B cell (primary cell): ENCODE measurements around the gene GRAMD2B. TPM values are rescaled to one million over a fixed set of nuclear protein-coding genes. Genes with fewer than 3 reads are reported as not detected.

ENCODE experiments used
- ATAC-seq: fragments of 200-7000 bp; cut with Tn5 transposase; one replicate; pipeline ENCODE4 v1.10.0; 2021; ENCODE audit warnings: low read depth, mild to moderate bottlenecking, moderate number of reproducible peaks, moderate library complexity
- CTCF ChIA-PET: fragments of 350-600 bp; sonication (Branson Sonifier 250); formaldehyde crosslinking; loops from one replicate; lab custom pipeline; 2021; ENCODE audit warnings: antibody characterized with exemption, inconsistent platforms; lab: Charles Lee
- POLR2A ChIA-PET: fragments of 350-600 bp; sonication (Branson Sonifier 250); formaldehyde crosslinking; loops from one replicate; lab custom pipeline; 2021; ENCODE audit warnings: antibody characterized with exemption; lab: Charles Lee
- DNase-seq: peaks from one replicate; pipeline ENCODE4 v3.0.0; 2013
- H2AFZ ChIP-seq: 2 replicates; pipeline ENCODE4 v1.6.1; 2012; ENCODE audit warnings: mild to moderate bottlenecking, low read depth, low read length; ENCODE audit not compliant: insufficient read depth, poor library complexity, severe bottlenecking
- H3K27ac ChIP-seq, 2 donors: 1 replicate in 1 of 2; 2 replicates in 1 of 2; pipeline ENCODE4 v1.5.1; 2012 to 2013; ENCODE audit warnings: low read length in 2 of 2, mild to moderate bottlenecking in 2 of 2, moderate library complexity in 1 of 2
- H3K27me3 ChIP-seq, 4 experiments: fragments of 200-600 bp in 1 of 4; sonication (generic) in 1 of 4; replicated peaks in 1 of 4; 1 replicate in 2 of 4; 2 replicates in 2 of 4; pipeline versions ENCODE4 v1.6.1 to v1.7.0; 2013 to 2016; ENCODE audit warnings: low read length in 3 of 4, mild to moderate bottlenecking in 2 of 4, mixed read lengths in 1 of 4, moderate library complexity in 1 of 4; ENCODE audit not compliant: insufficient read depth in 4 of 4, control insufficient read depth in 3 of 4; ENCODE audit errors: control extremely low read depth in 1 of 4
- H3K36me3 ChIP-seq, 2 experiments: replicated peaks in 1 of 2; 1 replicate in 1 of 2; 2 replicates in 1 of 2; pipeline versions ENCODE4 v1.6.1 to v1.7.1; 2013; ENCODE audit warnings: low read length in 1 of 2; ENCODE audit not compliant: insufficient read depth in 2 of 2, control insufficient read depth in 1 of 2; ENCODE audit errors: control extremely low read depth in 1 of 2, extremely low read depth in 1 of 2
- H3K4me1 ChIP-seq, 2 donors: fragments of 200-600 bp in 1 of 2; sonication (generic) in 1 of 2; 1 replicate in 1 of 2; 2 replicates in 1 of 2; pipeline versions ENCODE4 v1.5.1 to v1.6.1; 2013 to 2017; ENCODE audit warnings: low read length in 2 of 2; ENCODE audit not compliant: control insufficient read depth in 2 of 2, insufficient read depth in 2 of 2
- H3K4me2 ChIP-seq: replicated peaks from 2 replicates; pipeline ENCODE3; 2012; ENCODE audit warnings: mild to moderate bottlenecking, low read depth, low read length; ENCODE audit not compliant: poor library complexity, severe bottlenecking
- H3K4me3 ChIP-seq, 5 experiments: fragments of 200-600 bp in 1 of 5; sonication (generic) in 1 of 5; 1 replicate in 3 of 5; 2 replicates in 2 of 5; pipeline versions ENCODE4 v1.5.1 to v1.7.0; 2011 to 2016; ENCODE audit warnings: low read length in 4 of 5, mild to moderate bottlenecking in 4 of 5, low read depth in 2 of 5, control low read depth in 1 of 5, moderate library complexity in 1 of 5; ENCODE audit not compliant: insufficient read depth in 1 of 5; ENCODE audit errors: control extremely low read depth in 1 of 5, extremely low read depth in 1 of 5
- H3K79me2 ChIP-seq: fragments of 200-600 bp; sonication (generic); one replicate; pipeline ENCODE4 v1.6.0; 2016; ENCODE audit warnings: low read length; ENCODE audit not compliant: control insufficient read depth, insufficient read depth
- H3K9ac ChIP-seq: fragments of 200-600 bp; sonication (generic); 2 replicates; pipeline ENCODE4 v1.6.1; 2017; ENCODE audit warnings: mild to moderate bottlenecking, low read length, moderate library complexity
- H3K9me3 ChIP-seq, 3 donors: one replicate each; pipeline versions ENCODE4 v1.6.1 to v1.7.1; 2013; ENCODE audit warnings: low read length in 2 of 3; ENCODE audit not compliant: control insufficient read depth in 2 of 3, insufficient read depth in 1 of 3; ENCODE audit errors: control extremely low read depth in 1 of 3
- H4K20me1 ChIP-seq: 2 replicates; pipeline ENCODE4 v1.6.0; 2012; ENCODE audit warnings: mild to moderate bottlenecking, low read length; ENCODE audit not compliant: insufficient read depth, control insufficient read depth, poor library complexity, severe bottlenecking
- H3K27ac Mint-ChIP-seq: one replicate; pipeline ENCODE4 v1.8.0; 2021; ENCODE audit warnings: mixed read lengths
- H3K27me3 Mint-ChIP-seq: one replicate; pipeline ENCODE4 v1.8.0; 2021; ENCODE audit warnings: mixed read lengths
- H3K4me1 Mint-ChIP-seq: one replicate; pipeline ENCODE4 v1.8.0; 2021; ENCODE audit warnings: mixed read lengths
- H3K4me3 Mint-ChIP-seq: one replicate; pipeline ENCODE4 v1.8.0; 2021; ENCODE audit warnings: mixed read lengths
- H3K9me3 Mint-ChIP-seq: one replicate; pipeline ENCODE4 v1.8.0; 2022; ENCODE audit warnings: mixed read lengths; ENCODE audit not compliant: insufficient read depth
- CTCF ChIP-seq: fragments of 200-600 bp; IDR thresholded peaks from one replicate; pipeline ENCODE4 v1.8.0; 2022; ENCODE audit warnings: antibody characterized with exemption, mild to moderate bottlenecking
- EZH2 ChIP-seq: IDR thresholded peaks from 2 replicates; pipeline ENCODE4 v1.6.1; 2012; ENCODE audit warnings: borderline replicate concordance, low read depth, mild to moderate bottlenecking, moderate library complexity, low read length; ENCODE audit not compliant: insufficient read depth, poor library complexity, severe bottlenecking
- WGBS: methylation state at CpG from one replicate; pipeline ENCODE4 v1.1.5; 2013; ENCODE audit warnings: missing lambda C conversion rate; ENCODE audit not compliant: insufficient coverage; 5-methylcytosine and 5-hydroxymethylcytosine counted together
- intact Hi-C: fragments of 100-400 bp; cut with micrococcal nuclease; formaldehyde crosslinking; loops from one replicate; pipeline ENCODE4 v1.10.0; 2022
- polyA plus RNA-seq: library from polyadenylated mRNA; depleted of rRNA; stranded (reverse); fragments of >200 nt; gene quantifications from 2 replicates; pipeline ENCODE4 v1.2.3, GENCODE V29; 2012
- total RNA-seq, 2 donors: library from RNA; stranded (reverse); fragments of 120-200 nt in 1 of 2; gene quantifications; 1 replicate in 1 of 2; 2 replicates in 1 of 2; pipeline versions ENCODE4 v1.2.3 to v1.2.4, GENCODE V29; 2013 to 2022

GRAMD2B gene
- total and polyA plus RNA-seq, 2 donors (not counting 1 experiment from before 2014, with no cell fraction given) = 0.86 to 3.6 TPM

GRCh38 chr5:126492939-126493338 lies 69.7 kb downstream of the GRAMD2B start:
- POLR2A ChIA-PET = no interaction called here
- H3K4me1 ChIP-seq = no peaks in the 10 kb centered on the region
- no peak overlapping the region for H3K9ac ChIP-seq
- H3K4me1 Mint-ChIP-seq = no peaks in the 10 kb centered on the region
- H4K20me1 ChIP-seq = no peaks in the 10 kb centered on the region
- H3K4me3 ChIP-seq = no peak overlapping the region
- H3K9me3 Mint-ChIP-seq = no peaks in the 10 kb centered on the region
- no peaks in the 10 kb centered on the region for H3K9me3 ChIP-seq
- ATAC-seq (no peak), DNase-seq (no peak)
- intact Hi-C loops = no loop called here
- no peak overlapping the region for H3K27ac Mint-ChIP-seq
- H3K27ac ChIP-seq = no peak overlapping the region
- H3K79me2 ChIP-seq = no peaks in the 10 kb centered on the region
- no peak for TF ChIP-seq EZH2
- no peak for TF ChIP-seq CTCF
- 85% methylated on average over 8 of the region's 8 CpGs for WGBS
- H3K4me2 ChIP-seq = no peak overlapping the region
- H2AFZ ChIP-seq = no peak overlapping the region
- no peak overlapping the region for H3K4me3 Mint-ChIP-seq
- H3K27me3 ChIP-seq = no peaks in the 10 kb centered on the region
- CTCF ChIA-PET = no interaction called here
- H3K27me3 Mint-ChIP-seq = no peaks in the 10 kb centered on the region
- no peaks in the 10 kb centered on the region for H3K36me3 ChIP-seq

- Histone ChIP-seq H3K9ac (no peak overlapping the region), H4K20me1 (no peaks in the 10 kb centered on the region), H3K36me3 (no peaks in the 10 kb centered on the region), H3K27me3 (no peaks in the 10 kb centered on the region), H3K4me3 (no peak overlapping the region), H2AFZ (no peak overlapping the region), H3K27ac (no peak overlapping the region), H3K79me2 (no peaks in the 10 kb centered on the region), H3K4me1 (no peaks in the 10 kb centered on the region), H3K4me2 (no peak overlapping the region), H3K9me3 (no peaks in the 10 kb centered on the region)
- ChIA-PET CTCF (no interaction called here), POLR2A (no interaction called here)
- Mint-ChIP-seq H3K4me3 (no peak overlapping the region), H3K27me3 (no peaks in the 10 kb centered on the region), H3K4me1 (no peaks in the 10 kb centered on the region), H3K27ac (no peak overlapping the region), H3K9me3 (no peaks in the 10 kb centered on the region)
- DNase-seq (no peak), ATAC-seq (no peak)
- 88% methylated on average over 1 of the region's 3 CpGs for WGBS
- intact Hi-C loops = no loop called here
- TF ChIP-seq EZH2 (no peak), CTCF (no peak)
Measured at GRCh38 chr5:126494393-126494792, 71.2 kb downstream of the GRAMD2B start.
